GM12875 (cell line): ENCODE measurements around the gene MPP1.
A peak's percentile ranks its signal among the peaks of the same experiment; 100 is the strongest.

Experiments
- H3K4me3 ChIP-seq: one replicate; pipeline ENCODE4 v1.5.1; 2011; ENCODE audit warnings: low read depth, low read length, control low read depth
- TF ChIP-seq, protein P1 (sequence below): IDR thresholded peaks from 2 replicates; pipeline ENCODE4 v1.5.1; 2011; ENCODE audit warnings: low read depth, mild to moderate bottlenecking, control low read depth, inconsistent platforms, low read length, moderate library complexity, borderline replicate concordance; ENCODE audit not compliant: insufficient read depth

The MPP1 gene

DNA sequence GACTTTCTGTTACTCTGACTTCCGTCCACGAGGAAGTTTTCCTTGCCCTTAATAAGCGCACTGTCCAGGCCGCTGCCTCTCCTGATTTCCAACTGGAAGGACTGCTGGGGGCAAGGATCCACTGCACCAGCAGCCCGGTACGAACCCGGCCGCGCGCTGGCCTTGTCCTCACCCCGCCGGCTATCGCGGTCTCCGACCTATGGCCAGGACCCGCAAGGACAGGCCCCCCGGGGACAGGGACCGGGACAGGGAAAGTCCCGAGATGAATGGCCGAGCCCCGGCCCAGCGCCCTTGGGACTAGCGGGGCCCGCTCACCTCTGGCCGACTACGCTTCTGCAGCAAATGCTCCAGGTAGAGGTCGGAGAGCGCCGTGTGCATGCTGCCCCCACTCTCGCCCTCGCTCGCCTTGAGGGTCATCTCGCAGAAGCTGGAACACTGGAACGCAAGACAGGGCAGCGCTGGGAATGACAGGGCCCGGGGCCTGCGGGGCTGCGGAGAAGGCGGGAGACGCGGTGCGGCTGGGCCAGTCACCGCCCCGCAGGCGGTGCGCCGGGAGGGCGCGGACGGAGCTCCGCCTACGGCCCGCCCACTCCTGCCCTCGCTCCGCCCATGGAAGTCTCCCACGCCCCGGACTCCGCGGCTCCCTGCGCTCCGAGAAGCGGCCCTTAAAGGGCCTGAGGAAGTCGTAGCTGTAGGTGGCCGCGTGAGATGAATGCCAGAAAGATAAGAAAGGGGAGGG lies at the start of gene MPP1:
MPP1 (minus strand) TSS at position 529 of the 739 bp plus-strand sequence; CDS start at position 417, 112 bp downstream.
- peak within 1 kb of the TSS; percentile 65 for H3K4me3 ChIP-seq
- TF ChIP-seq, protein P1, sequence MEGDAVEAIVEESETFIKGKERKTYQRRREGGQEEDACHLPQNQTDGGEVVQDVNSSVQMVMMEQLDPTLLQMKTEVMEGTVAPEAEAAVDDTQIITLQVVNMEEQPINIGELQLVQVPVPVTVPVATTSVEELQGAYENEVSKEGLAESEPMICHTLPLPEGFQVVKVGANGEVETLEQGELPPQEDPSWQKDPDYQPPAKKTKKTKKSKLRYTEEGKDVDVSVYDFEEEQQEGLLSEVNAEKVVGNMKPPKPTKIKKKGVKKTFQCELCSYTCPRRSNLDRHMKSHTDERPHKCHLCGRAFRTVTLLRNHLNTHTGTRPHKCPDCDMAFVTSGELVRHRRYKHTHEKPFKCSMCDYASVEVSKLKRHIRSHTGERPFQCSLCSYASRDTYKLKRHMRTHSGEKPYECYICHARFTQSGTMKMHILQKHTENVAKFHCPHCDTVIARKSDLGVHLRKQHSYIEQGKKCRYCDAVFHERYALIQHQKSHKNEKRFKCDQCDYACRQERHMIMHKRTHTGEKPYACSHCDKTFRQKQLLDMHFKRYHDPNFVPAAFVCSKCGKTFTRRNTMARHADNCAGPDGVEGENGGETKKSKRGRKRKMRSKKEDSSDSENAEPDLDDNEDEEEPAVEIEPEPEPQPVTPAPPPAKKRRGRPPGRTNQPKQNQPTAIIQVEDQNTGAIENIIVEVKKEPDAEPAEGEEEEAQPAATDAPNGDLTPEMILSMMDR: no peak

DNA sequence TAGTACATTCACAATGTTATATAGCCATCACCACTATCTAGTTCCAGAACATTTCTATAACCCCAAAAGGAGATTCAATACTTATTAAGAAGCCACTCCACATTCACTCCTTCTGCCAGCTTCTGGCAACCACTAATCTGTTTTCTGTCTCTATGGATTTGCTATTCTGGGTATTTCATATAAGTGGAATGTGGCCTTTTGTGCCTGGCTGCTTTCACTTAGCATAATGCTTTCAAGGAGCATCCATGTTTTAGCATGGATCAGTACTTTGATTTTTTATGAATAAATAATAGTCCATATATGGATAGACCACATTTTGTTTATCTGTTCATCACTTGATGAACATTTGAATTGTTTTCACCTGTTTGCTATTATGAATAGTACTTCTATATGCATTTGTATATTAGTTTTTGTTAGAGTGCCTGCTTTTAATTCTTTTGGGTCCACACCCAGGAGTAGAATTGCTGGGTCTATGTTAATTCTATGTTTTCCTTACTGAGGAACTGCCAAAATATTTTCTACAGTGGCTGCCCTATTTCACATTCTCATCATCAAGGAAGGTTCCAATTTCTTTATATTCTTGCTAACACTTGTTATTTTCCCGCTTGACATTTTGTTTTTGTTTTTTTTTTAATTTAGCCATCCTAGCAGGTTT lies 45.8 kb upstream of the MPP1 start:
- no peak overlapping the region for H3K4me3 ChIP-seq
- TF ChIP-seq, protein P1: no peak

DNA sequence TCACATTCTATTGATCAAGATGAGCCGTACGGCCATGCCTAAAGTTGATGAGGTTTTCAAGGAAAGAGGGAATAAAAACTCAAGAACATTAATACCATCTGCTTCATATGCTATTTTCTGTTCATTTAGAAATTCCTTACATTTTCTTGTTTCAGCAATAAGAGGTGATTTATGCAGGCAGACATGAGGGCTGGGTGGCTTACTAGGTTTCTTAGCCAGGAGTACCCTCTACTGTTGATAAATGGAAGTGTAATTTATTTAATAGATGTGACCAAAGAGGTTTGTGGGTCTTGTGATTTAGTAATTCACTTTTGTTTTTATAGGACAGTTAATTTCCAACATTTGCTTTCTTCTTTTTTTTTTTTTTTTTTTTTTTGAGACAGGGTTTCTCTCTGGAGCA lies 35.6 kb upstream of the MPP1 start:
- TF ChIP-seq, protein P1: peak; percentile 20; the same call in 1 of the 2 replicates
- H3K4me3 ChIP-seq: no peak overlapping the region

DNA sequence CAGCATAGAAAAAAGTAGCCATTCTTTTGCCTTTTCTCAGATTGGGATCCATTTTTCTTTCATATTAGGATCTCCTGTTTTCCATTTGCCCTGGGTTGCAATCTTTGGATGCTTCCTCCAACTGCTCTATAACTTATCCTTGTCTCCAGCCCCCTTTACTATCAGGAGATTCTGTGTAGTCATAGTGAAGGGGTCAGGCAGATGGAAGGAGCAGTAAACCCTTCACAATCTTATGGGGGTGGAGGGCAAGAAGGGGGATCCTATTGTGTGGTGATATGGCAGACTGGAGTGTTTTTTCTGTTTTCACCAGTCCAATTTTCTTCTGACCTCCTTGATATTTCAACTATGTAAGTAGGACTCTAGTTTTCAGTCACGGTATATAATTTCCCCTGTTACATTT lies 30.9 kb upstream of the MPP1 start:
- TF ChIP-seq, protein P1: no peak
- H3K4me3 ChIP-seq: no peak overlapping the region

DNA sequence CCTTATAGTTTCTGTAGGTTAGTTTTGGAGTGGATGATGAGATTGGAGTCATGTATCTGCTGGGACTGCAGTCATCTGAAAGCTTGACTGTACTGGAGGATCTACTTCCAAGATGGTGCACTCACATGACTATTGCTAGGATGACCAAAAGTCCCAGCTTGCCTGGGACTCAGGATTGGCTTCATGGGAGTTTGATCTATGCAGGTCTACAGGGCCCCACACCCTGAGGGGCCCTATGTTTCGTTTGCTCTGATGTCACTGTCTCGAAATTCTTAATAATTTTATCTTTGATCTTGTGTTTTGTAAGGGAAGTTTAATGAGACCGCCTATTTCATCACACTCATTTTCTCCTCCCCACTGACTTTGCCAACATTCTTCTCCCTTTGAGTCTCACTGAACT lies 29.3 kb upstream of the MPP1 start, which contains the start of gene SMIM9:
SMIM9 (minus strand) TSS at position 101 of the 400 bp plus-strand sequence. CDS start 3,806 bp downstream, outside the sequence.
- H3K4me3 ChIP-seq: no peak within 1 kb of the TSS
- TF ChIP-seq, protein P1: no peak

DNA sequence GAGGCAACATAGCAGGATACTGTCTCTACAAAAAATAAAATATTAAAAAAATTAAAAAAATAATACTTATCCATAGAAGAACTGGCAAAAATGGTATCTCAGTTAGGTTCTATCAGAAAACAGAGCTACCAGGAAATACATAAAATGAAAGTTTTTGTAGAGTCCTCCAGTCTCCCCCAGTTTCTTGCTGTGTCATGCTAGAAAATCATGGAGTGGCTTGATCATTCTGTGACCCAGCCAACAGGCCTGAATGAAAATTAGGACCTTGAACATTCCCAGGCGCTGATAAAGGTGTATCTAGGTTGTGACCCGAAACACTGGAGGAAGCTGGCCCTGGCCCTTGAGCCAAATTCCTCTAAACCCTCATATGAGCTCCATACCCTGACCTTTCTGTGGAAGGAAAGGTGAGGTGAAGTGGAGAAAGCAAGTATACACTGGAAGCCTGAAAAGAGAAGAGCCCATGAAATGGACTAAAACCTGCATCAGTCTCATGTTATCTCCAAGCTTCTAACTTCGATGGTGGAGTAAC lies 28.5 kb upstream of the MPP1 start:
- TF ChIP-seq, protein P1: no peak
- no peak overlapping the region for H3K4me3 ChIP-seq
